ENCODE measurements around the gene SPATA31C1. TPM values are rescaled to one million over a fixed set of nuclear protein-coding genes. Genes with fewer than 3 reads are reported as not detected.

Gene SPATA31C1
- polyA plus RNA-seq, 1 experiment, result not detected

DNA sequence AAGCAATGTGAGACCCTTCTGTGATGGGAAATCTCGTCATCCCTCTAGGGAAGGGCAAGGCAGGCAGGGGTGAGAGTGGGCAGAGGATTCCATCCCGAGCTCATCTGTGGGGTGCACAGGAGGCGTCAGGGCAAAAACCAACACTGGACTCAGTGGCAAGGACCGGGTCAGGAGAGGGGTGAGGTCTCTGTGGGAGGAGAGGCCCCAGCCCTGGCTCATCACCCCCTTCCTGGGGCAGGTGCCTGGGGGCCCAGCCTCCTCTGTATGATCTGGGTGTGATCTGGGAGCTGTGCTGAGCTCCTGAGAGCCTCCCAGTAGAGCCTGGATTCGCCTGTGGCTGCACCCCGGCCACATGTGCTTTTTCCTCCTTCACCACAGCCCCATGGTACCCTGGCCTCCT is 34.5 kb upstream of the SPATA31C1 start:
- H3K9me3 ChIP-seq (ENCODE audit: control insufficient read depth, insufficient read depth, low read length), result peaks cover 2% of the 10 kb centered on the region
- H3K27me3 ChIP-seq (ENCODE audit: control insufficient read depth, insufficient read depth, low read length), result no peaks in the 10 kb centered on the region
- TF ChIP-seq, protein P1, sequence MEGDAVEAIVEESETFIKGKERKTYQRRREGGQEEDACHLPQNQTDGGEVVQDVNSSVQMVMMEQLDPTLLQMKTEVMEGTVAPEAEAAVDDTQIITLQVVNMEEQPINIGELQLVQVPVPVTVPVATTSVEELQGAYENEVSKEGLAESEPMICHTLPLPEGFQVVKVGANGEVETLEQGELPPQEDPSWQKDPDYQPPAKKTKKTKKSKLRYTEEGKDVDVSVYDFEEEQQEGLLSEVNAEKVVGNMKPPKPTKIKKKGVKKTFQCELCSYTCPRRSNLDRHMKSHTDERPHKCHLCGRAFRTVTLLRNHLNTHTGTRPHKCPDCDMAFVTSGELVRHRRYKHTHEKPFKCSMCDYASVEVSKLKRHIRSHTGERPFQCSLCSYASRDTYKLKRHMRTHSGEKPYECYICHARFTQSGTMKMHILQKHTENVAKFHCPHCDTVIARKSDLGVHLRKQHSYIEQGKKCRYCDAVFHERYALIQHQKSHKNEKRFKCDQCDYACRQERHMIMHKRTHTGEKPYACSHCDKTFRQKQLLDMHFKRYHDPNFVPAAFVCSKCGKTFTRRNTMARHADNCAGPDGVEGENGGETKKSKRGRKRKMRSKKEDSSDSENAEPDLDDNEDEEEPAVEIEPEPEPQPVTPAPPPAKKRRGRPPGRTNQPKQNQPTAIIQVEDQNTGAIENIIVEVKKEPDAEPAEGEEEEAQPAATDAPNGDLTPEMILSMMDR (IDR thresholded peaks at IDR 0.05; ENCODE audit: low read depth, low read length), result no peak
- DNase-seq (ENCODE audit: low read depth, low spot score), result no peak
- no peak overlapping the region for H3K27ac ChIP-seq (ENCODE audit: low read depth, low read length)
- no peak overlapping the region for H3K4me3 ChIP-seq (ENCODE audit: low read depth, low read length)
- CTCF ChIA-PET, result interaction anchor here (1.7 kb wide), 1 partner anchor 200 kb away, joined by 5 read pairs; no protein-coding TSS in a partner anchor
- POLR2A ChIA-PET, result no interaction called here

DNA sequence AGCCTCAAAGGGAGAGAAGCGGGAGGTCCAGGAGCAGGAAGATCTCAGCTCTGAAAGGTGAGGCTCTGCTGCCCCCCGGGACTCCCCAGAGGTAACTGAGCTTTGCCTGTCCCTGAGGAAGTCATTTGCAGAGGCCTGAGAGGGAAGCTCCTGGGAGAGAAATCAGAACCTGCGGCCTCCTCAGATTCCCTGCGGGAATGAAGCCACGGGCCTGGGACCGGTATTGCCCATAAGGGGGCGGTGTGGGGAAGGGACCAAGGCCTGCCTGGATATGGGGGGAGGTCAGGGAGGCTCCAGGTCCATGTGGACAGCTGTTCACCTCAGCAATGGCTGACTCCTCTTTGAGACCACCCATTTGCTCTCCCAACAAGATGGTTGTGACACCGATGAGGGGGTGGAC is 33.8 kb upstream of the SPATA31C1 start:
- no peak for DNase-seq (ENCODE audit: low read depth, low spot score)
- H3K27ac ChIP-seq (ENCODE audit: low read depth, low read length), result no peak overlapping the region
- no peak overlapping the region for H3K4me3 ChIP-seq (ENCODE audit: low read depth, low read length)
- CTCF ChIA-PET, result no interaction called here
- H3K27me3 ChIP-seq (ENCODE audit: control insufficient read depth, insufficient read depth, low read length), result no peaks in the 10 kb centered on the region
- H3K9me3 ChIP-seq (ENCODE audit: control insufficient read depth, insufficient read depth, low read length), result no peaks in the 10 kb centered on the region; the same call in 1 of the 2 replicates
- TF ChIP-seq, protein P1 (IDR thresholded peaks at IDR 0.05; ENCODE audit: low read depth, low read length), result no peak; the same call in 1 of the 2 replicates
- POLR2A ChIA-PET, result no interaction called here

- H3K9me3 ChIP-seq (ENCODE audit: control insufficient read depth, insufficient read depth, low read length), result no peaks in the 10 kb centered on the region; the same call in 1 of the 2 replicates
- CTCF ChIA-PET, result no interaction called here
- H3K27me3 ChIP-seq (ENCODE audit: control insufficient read depth, insufficient read depth, low read length), result no peaks in the 10 kb centered on the region
- POLR2A ChIA-PET, result no interaction called here
- H3K27ac ChIP-seq (ENCODE audit: low read depth, low read length), result no peak overlapping the region
- TF ChIP-seq, protein P1 (IDR thresholded peaks at IDR 0.05; ENCODE audit: low read depth, low read length), result no peak
- no peak for DNase-seq (ENCODE audit: low read depth, low spot score)
- no peak overlapping the region for H3K4me3 ChIP-seq (ENCODE audit: low read depth, low read length)
Observed at GRCh38 chr9:87884578-87885459, 32.9 kb upstream of the SPATA31C1 start.

DNA sequence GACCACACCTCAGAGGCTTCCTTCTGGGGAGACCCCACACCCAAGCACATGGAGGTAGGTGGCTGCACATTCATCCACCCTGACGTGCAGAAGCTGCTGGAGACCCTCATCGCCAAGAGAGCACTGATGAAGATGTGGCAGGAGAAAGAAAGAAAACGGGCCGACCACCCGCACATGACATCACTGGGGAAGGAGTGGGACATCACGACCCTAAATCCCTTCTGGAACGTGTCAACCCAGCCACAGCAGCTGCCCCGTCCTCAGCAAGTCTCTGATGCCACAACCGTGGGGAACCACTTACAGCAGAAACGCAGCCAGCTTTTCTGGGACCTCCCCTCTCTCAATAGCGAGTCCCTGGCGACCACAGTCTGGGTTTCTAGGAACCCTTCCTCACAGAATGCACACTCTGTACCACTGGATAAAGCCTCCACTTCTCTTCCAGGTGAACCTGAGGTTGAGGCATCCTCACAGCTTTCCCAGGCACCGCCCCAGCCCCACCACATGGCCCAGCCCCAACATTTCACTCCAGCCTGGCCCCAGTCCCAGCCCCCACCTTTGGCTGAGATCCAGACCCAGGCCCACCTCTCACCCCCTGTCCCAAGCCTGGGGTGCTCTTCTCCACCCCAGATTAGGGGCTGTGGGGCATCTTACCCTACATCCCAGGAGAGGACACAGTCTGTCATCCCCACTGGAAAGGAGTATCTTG is 32.1 kb upstream of the SPATA31C1 start:
- H3K27ac ChIP-seq (ENCODE audit: low read depth, low read length), result no peak overlapping the region
- no peak overlapping the region for H3K4me3 ChIP-seq (ENCODE audit: low read depth, low read length)
- ChIA-PET CTCF (no interaction called here), POLR2A (no interaction called here)
- TF ChIP-seq, protein P1 (IDR thresholded peaks at IDR 0.05; ENCODE audit: low read depth, low read length), result no peak
- peaks cover 3% of the 10 kb centered on the region for H3K27me3 ChIP-seq (ENCODE audit: control insufficient read depth, insufficient read depth, low read length)
- no peaks in the 10 kb centered on the region; the same call in 1 of the 2 replicates for H3K9me3 ChIP-seq (ENCODE audit: control insufficient read depth, insufficient read depth, low read length)
- DNase-seq (ENCODE audit: low read depth, low spot score), result no peak
